ENCODE measurements around the gene GLUL.
"Not testable (repeated sequence)": the region's sequence is repeated elsewhere in the genome, so short reads cannot be mapped to it uniquely, and the experiment has no call there.

Gene GLUL

GRCh38 chr1:182392050-182393028 is 749 bp upstream of the GLUL start:
- peak; percentile 30 for DNase-seq

- no peak for DNase-seq
Observed at GRCh38 chr1:182391028-182391361, 595 bp downstream of the GLUL start.

- DNase-seq: no peak
Observed at GRCh38 chr1:182389619-182390047, 2.0 kb downstream of the GLUL start.

GRCh38 chr1:182388392-182389134 is 3.0 kb downstream of the GLUL start:
- no peak for DNase-seq

- no peak for DNase-seq
Observed at GRCh38 chr1:182387566-182387965, 4.0 kb downstream of the GLUL start.

- no peak for DNase-seq
Observed at GRCh38 chr1:182386980-182387379, 4.6 kb downstream of the GLUL start.

GRCh38 chr1:182385885-182386853 is 5.4 kb downstream of the GLUL start:
- DNase-seq: no peak

- DNase-seq: no peak
Observed at GRCh38 chr1:182384387-182384960, 7.1 kb downstream of the GLUL start.

- DNase-seq: no peak
Observed at GRCh38 chr1:182383934-182384333, 7.7 kb downstream of the GLUL start.

- DNase-seq: no peak
Observed at GRCh38 chr1:182383037-182383661, 8.4 kb downstream of the GLUL start.

GRCh38 chr1:182381962-182382819 is 9.4 kb downstream of the GLUL start:
- DNase-seq: no peak

GRCh38 chr1:182380199-182380598 is 11.4 kb downstream of the GLUL start:
- DNase-seq: no peak

GRCh38 chr1:182379781-182380180 is 11.8 kb downstream of the GLUL start:
- DNase-seq: not testable (repeated sequence)

GRCh38 chr1:182376936-182377574 is 14.5 kb downstream of the GLUL start:
- peak; percentile 25 for DNase-seq

- DNase-seq: no peak
Observed at GRCh38 chr1:182374101-182374834, 17.3 kb downstream of the GLUL start.

- no peak for DNase-seq
Observed at GRCh38 chr1:182370532-182370931, 21.1 kb downstream of the GLUL start.

GRCh38 chr1:182368903-182369302 is 22.7 kb downstream of the GLUL start:
- DNase-seq: no peak

- DNase-seq: no peak
Observed at GRCh38 chr1:182368358-182368757, 23.2 kb downstream of the GLUL start.

GRCh38 chr1:182367926-182368325 is 23.7 kb downstream of the GLUL start:
- DNase-seq: no peak

GRCh38 chr1:182366596-182366995 is 25.0 kb downstream of the GLUL start:
- DNase-seq: no peak
